ENCODE measurements around the gene BMP7.

- TF ChIP-seq YY1 (tag by site-specific recombination; IDR thresholded peaks at IDR 0.05) (no peak), KLF17 (tag by site-specific recombination; IDR thresholded peaks at IDR 0.05) (no peak), ZNF518A (tag by site-specific recombination; conservative IDR thresholded peaks at IDR 0.05; ENCODE audit: low read depth) (no peak), ZNF114 (tag by site-specific recombination; IDR thresholded peaks at IDR 0.05) (no peak)
These were observed 73.3 kb downstream of the BMP7 start for GRCh38 chr20:57193094-57193493.
